HG02970 (cell line): ENCODE results near the gene TTC34.
"Not testable (repeated sequence)": the region's sequence is repeated elsewhere in the genome, so short reads cannot be mapped to it uniquely, and the experiment has no call there.

Experiments
- ATAC-seq: cut with Tn5 transposase; IDR thresholded peaks from one replicate; pipeline ENCODE4 v1.9.1; 2021; ENCODE audit warnings: mild to moderate bottlenecking, moderate library complexity, moderate number of reproducible peaks; ENCODE audit not compliant: unreplicated experiment, low FRiP score

The TTC34 gene

GRCh38 chr1:2684878-2685277 is 116.6 kb downstream of the TTC34 start:
- ATAC-seq: not testable (repeated sequence)

DNA sequence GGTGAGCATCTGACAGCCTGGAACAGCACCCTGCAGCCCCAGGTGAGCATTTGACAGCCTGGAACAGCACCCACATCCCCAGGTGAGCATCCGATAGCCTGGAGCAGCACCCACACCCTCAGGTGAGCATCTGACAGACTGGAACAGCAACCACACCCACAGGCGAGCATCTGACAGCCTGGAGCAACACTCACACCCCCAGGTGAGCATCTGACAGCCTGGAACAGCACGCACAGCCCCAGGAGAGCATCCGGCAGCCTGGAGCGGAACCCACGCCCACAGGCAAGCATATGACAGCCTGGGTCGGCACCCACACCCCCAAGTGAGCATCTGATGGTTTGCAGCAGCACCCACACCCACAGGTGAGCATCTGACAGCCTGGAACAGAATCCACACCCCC is 117.5 kb downstream of the TTC34 start:
- ATAC-seq: not testable (repeated sequence)

DNA sequence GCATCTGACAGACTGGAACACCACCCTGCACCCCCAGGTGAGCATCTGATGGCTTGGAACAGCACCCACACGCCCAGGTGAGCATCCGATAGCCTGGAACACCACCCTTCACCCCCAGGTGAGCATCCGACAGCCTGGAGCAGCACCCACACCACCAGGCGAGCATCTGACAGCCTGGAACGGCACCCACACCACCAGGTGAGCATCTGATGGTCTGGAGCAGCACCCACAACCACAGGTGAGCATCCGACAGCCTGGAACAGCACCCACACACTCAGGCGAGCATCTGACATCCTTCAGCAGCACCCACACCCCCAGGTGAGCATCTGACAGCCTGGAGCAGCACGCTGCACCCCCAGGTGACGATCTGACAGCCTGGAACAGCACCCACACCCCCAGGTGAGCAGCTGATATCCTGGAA is 118.2 kb downstream of the TTC34 start:
- not testable (repeated sequence) for ATAC-seq

DNA sequence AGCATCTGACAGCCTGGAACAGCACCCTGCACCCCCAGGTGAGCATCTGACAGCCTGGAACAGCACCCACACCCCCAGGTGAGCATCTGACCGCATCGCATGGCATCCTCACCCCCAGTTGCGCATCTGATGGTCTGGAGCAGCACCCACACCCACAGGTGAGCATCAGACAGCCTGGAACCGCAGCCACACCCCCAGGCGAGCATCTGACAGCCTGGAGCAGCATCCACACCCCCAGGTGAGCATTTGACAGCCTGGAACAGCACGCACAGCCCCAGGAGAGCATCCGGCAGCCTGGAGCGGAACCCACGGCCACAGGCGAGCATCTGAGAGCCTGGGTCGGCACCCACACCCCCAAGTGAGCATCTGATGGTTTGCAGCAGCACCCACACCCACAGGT is 118.6 kb downstream of the TTC34 start:
- not testable (repeated sequence) for ATAC-seq

DNA sequence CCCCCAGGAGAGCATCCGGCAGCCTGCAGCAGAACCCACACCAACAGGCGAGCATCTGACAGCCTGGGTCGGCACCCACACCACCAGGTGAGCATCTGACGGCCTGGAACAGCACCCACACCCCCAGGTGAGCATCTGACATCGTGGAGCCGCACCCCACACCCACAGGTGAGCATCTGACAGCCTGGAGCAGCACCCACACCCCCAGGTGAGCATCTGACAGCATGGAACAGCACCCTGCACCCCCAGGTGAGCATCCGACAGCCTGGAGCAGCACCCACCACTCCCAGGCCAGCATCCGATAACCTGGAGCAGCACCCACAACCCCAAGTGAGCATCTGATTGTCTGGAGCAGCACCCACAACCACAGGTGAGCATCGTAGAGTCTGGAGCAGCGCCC is 124.8 kb downstream of the TTC34 start:
- ATAC-seq: not testable (repeated sequence)

DNA sequence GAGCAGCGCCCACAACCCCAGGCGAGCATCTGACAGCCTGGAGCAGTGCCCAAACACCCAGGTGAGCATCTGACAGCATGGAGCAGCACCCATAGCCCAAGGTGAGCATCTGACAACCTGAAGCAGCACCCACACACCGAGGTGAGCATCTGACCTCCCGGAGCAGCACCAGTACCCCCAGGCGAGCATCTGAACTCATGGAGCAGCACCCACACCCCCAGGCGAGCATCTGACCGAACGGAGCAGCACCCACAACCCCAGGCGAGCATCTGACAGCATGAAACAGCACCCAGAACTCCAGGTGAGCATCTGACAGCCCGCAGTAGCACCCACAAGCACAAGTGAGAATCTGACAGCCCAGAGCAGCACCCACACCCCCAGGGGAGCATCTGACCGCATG is 129.8 kb downstream of the TTC34 start:
- not testable (repeated sequence) for ATAC-seq

- ATAC-seq: not testable (repeated sequence)
Measured at GRCh38 chr1:2659806-2660205, 141.7 kb downstream of the TTC34 start.

DNA sequence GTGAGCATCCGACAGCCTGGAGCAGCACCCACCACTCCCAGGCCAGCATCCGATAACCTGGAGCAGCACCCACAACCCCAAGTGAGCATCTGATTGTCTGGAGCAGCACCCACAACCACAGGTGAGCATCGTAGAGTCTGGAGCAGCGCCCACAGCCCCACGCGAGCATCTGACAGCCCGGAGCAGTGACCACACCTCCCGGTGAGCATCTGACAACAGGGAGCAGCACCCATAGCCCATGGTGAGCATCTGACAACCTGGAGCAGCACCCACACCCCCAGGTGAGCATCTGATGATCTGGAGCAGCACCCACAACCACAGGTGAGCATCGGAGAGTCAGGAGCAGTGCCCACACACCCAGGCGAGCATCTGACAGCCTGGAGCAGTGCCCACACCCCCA is 143.6 kb downstream of the TTC34 start:
- ATAC-seq: not testable (repeated sequence)

DNA sequence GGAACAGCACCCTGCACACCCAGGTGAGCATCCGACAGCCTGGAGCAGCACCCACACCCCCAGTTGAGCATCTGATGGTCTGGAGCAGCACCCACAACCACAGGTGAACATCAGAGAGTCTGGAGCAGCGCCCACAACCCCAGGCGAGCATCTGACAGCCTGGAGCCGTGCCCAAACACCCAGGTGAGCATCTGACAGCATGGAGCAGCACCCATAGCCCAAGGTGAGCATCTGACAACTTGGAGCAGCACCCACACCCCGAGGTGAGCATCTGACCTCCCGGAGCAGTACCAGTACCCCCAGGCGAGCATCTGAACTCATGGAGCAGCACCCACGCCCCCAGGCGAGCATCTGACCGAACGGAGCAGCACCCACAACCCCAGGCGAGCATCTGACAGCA is 144.4 kb downstream of the TTC34 start:
- not testable (repeated sequence) for ATAC-seq

DNA sequence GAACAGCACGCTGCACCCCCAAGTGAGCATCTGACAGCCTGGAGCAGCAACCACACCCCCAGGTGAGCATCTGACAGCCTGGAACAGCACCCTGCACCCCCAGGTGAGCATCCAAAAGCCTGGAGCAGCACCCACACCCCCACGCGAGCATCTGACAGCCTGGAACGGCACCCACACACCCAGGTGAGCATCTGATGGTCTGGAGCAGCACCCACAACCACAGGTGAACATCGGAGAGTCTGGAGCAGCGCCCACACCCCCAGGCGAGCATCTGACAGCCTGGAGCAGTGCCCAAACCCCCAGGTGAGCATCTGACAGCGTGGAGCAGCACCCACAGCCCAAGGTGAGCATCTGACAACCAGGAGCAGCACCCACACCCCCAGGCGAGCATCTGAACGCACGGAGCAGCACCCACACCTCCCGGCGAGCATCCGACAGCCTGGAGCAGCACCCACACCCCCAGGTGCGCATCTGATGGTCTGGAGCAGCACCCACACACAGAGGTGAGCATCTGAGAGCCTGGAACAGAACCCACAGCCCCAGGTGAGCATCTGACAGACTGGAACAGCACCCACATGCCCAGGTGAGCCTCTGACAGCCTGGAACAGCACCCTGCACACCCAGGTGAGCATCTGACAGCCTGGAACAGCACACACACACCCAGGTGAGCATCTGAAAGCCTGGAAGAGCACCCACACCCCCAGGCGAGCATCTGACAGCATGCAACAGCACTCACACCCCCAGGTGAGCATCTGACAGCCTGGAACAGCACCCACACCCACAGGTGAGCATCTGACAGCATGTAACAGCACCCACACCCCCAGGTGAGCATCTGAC is 145.7 kb downstream of the TTC34 start:
- not testable (repeated sequence) for ATAC-seq

- not testable (repeated sequence) for ATAC-seq
Measured at GRCh38 chr1:2654443-2654948, 147.0 kb downstream of the TTC34 start.

DNA sequence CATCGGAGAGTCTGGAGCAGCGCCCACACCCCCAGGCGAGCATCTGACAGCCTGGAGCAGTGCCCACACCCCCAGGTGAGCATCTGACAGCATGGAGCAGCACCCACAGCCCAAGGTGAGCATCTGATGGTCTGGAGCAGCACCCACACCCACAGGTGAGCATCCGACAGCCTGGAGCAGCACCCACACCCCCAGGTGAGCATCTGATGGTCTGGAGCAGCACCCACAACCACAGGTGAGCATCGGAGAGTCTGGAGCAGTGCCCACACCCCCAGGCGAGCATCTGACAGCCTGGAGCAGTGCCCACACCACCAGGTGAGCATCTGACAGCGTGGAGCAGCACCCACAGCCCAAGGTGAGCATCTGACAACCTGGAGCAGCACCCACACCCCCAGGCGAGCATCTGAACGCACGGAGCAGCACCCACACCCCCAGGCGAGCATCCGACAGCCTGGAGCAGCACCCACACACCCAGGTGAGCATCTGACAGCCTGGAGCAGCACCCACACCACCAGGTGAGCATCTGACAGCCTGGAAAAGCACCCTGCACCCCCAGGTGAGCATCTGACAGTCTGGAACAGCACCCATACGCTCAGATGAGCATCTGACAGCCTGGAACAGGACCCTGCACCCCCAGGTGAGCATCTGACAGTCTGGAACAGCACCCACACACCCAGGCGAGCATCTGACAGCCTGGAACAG is 147.6 kb downstream of the TTC34 start:
- ATAC-seq: not testable (repeated sequence)

DNA sequence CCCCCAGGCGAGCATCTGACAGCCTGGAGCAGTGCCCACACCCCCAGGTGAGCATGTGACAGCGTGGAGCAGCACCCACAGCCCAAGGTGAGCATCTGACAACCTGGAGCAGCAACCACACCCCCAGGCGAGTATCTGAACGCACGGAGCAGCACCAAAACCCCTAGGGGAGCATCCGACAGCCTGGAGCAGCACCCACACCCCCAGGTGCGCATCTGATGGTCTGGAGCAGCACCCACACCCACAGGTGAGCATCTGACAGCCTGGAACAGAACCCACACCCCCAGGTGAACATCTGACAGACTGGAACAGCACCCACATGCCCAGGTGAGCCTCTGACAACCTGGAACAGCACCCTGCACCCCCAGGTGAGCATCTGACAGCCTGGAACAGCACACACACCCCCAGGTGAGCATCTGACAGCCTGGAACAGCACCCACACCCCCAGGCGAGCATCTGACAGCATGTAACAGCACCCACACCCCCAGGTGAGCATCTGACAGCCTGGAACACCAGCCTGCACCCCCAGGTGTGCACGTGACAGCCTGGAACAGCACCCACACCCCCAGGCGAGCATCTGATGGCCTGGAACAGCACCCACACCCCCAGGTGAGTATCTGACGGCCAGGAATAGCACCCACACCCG is 148.4 kb downstream of the TTC34 start:
- not testable (repeated sequence) for ATAC-seq

DNA sequence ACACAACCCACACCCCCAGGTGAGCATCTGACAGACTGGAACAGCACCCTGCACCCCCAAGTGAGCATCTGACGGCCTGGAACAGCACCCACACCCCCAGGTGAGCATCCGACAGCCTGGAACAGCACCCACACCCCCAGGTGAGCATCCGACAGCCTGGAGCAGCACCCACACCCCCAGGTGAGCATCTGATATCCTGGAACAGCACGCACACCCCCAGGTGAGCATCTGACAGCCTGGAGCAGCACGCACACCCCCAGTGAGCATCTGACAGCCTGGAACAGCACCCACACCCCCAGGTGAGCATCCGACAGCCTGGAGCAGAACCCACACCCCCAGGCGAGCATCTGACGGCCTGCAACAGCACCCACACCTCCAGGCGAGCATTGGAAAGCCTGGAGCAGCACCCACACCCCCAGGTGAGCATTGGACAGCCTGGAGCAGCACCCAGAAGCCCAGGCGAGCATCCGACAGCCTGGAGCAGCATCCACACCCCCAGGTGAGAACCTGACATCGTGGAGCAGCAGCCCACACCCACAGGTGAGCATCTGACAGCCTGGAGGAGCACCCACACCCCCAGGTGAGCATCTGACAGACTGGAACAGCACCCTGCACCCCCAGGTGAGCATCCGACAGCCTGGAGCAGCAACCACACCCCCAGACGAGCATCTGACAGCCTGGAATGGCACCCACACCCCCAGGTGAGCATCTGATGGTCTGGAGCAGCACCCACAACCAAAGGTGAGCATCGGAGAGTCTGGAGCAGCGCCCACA is 149.2 kb downstream of the TTC34 start:
- not testable (repeated sequence) for ATAC-seq

- no peak for ATAC-seq
Measured at GRCh38 chr1:2650967-2651645, 150.4 kb downstream of the TTC34 start.

DNA sequence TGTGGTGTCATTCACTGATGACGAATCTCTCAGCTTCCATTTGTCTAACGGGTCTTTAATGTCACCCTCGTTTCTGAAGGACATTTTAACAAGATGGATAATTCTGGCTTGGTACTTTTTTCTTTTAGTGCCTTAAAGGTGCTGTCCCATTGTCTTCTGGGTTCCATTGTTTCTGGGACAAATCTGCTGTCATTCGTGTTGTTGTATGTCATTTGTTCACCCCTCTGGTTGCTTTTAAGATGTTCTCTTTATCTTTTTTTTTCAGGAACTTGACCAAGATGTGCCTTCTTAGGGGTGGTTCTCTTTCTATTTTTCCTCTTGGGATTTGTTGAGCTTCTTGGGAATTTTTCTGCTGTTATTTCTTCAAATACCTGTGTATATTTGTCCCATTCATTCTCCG is 154.7 kb downstream of the TTC34 start:
- no peak for ATAC-seq

- ATAC-seq: no peak
Measured at GRCh38 chr1:2645776-2646175, 155.7 kb downstream of the TTC34 start.

- no peak for ATAC-seq
Measured at GRCh38 chr1:2645143-2645542, 156.3 kb downstream of the TTC34 start.

GRCh38 chr1:2644591-2645101 is 156.8 kb downstream of the TTC34 start:
- no peak for ATAC-seq
